Fibroblast of lung (primary cell): ENCODE results near the gene CELF2.

Experiments
- EZH2 ChIP-seq: IDR thresholded peaks from 2 replicates; pipeline ENCODE4 v1.5.1; 2012; ENCODE audit warnings: low read length, control low read depth, mild to moderate bottlenecking; ENCODE audit errors: missing control alignments
- TF ChIP-seq, protein P1 (sequence below), 2 donors: IDR thresholded peaks in 1 of 2; conservative IDR thresholded peaks in 1 of 2; 1 replicate in 1 of 2; 2 replicates in 1 of 2; pipeline ENCODE4 v1.5.1; 2011 to 2012; ENCODE audit warnings: low read length in 2 of 2, control low read depth in 1 of 2, inconsistent platforms in 1 of 2, low read depth in 1 of 2, mild to moderate bottlenecking in 1 of 2

DNA sequence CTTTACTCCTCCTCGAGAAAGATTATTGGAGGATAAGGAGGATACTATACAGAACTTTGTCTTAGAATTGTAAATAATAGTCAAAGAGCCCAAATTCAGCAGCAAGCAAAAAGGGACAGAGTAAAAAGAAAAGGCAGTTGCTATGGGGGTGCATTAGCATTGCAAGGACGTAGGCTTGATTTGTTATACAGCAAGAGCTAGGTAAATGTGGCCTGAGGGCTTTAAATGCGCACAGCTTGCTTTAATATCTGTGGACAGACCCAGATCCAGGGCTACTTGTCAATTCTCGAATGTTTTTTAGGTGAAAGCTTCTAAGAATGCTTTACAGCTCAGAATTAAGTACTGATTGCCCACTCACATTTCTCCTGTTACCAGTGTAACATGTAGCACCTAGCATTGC is 58.5 kb downstream of the CELF2 start:
- TF ChIP-seq, protein P1, sequence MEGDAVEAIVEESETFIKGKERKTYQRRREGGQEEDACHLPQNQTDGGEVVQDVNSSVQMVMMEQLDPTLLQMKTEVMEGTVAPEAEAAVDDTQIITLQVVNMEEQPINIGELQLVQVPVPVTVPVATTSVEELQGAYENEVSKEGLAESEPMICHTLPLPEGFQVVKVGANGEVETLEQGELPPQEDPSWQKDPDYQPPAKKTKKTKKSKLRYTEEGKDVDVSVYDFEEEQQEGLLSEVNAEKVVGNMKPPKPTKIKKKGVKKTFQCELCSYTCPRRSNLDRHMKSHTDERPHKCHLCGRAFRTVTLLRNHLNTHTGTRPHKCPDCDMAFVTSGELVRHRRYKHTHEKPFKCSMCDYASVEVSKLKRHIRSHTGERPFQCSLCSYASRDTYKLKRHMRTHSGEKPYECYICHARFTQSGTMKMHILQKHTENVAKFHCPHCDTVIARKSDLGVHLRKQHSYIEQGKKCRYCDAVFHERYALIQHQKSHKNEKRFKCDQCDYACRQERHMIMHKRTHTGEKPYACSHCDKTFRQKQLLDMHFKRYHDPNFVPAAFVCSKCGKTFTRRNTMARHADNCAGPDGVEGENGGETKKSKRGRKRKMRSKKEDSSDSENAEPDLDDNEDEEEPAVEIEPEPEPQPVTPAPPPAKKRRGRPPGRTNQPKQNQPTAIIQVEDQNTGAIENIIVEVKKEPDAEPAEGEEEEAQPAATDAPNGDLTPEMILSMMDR (conservative IDR thresholded peaks at IDR 0.05 in 1 of 2, IDR thresholded peaks at IDR 0.05 in 1 of 2; ENCODE audit: low read depth in 1 of 2, low read length in 2 of 2), result no peak
- no peak for TF ChIP-seq EZH2
